Smooth muscle cell (in vitro differentiated cells): ENCODE results near the gene ENTPD5. TPM values are rescaled to one million over a fixed set of nuclear protein-coding genes. Genes with fewer than 3 reads are reported as not detected.
"Not testable (repeated sequence)": the region's sequence is repeated elsewhere in the genome, so short reads cannot be mapped to it uniquely, and the experiment has no call there.

Experiments
- DNase-seq: peaks from one replicate; lab custom pipeline; 2025; ENCODE audit not compliant: unreplicated experiment; lab: John Stamatoyannopoulos, UW
- H2AFZ ChIP-seq: fragments of 200-600 bp; sonication (generic); 2 replicates; pipeline ENCODE4 v1.6.0; 2016; ENCODE audit warnings: antibody characterized with exemption, low read depth, mild to moderate bottlenecking
- H3F3A ChIP-seq: fragments of 200-600 bp; sonication (generic); 2 replicates; pipeline ENCODE4 v1.6.0; 2017; ENCODE audit warnings: antibody characterized with exemption, low read depth
- H3K27ac ChIP-seq: fragments of 200-600 bp; sonication (generic); 2 replicates; pipeline ENCODE4 v1.5.1; 2016; ENCODE audit warnings: low read depth, mild to moderate bottlenecking
- H3K27me3 ChIP-seq: fragments of 200-600 bp; sonication (generic); 2 replicates; pipeline ENCODE4 v1.6.1; 2016; ENCODE audit warnings: low read depth, mild to moderate bottlenecking
- H3K36me3 ChIP-seq: fragments of 200-600 bp; sonication (generic); 2 replicates; pipeline ENCODE4 v1.5.1; 2016; ENCODE audit warnings: low read depth
- H3K4me1 ChIP-seq: fragments of 200-600 bp; sonication (generic); 2 replicates; pipeline ENCODE4 v1.5.1; 2016; ENCODE audit warnings: low read depth
- H3K4me2 ChIP-seq: fragments of 200-600 bp; sonication (generic); 2 replicates; pipeline ENCODE4 v1.6.0; 2016; ENCODE audit warnings: mild to moderate bottlenecking
- H3K4me3 ChIP-seq: fragments of 200-600 bp; sonication (generic); 2 replicates; pipeline ENCODE4 v1.5.1; 2016; ENCODE audit warnings: mild to moderate bottlenecking
- H3K79me2 ChIP-seq: fragments of 200-600 bp; sonication (generic); 2 replicates; pipeline ENCODE4 v1.6.0; 2016; ENCODE audit warnings: low read depth, mild to moderate bottlenecking
- H3K9ac ChIP-seq: fragments of 200-600 bp; sonication (generic); 2 replicates; pipeline ENCODE4 v1.6.0; 2016; ENCODE audit warnings: low read depth
- H3K9me3 ChIP-seq: fragments of 200-600 bp; sonication (generic); replicated peaks from 2 replicates; pipeline ENCODE4 v1.5.1; 2016; ENCODE audit warnings: low read depth
- H4K20me1 ChIP-seq: fragments of 200-600 bp; sonication (generic); 2 replicates; pipeline ENCODE4 v1.6.0; 2016; ENCODE audit warnings: low read depth
- CTCF ChIP-seq: fragments of 200-600 bp; sonication (generic); IDR thresholded peaks from 2 replicates; pipeline ENCODE4 v1.5.1; 2017; ENCODE audit warnings: borderline replicate concordance, mild to moderate bottlenecking, antibody characterized with exemption; ENCODE audit not compliant: insufficient read depth, poor library complexity, severe bottlenecking
- WGBS: methylation state at CpG from one replicate; pipeline ENCODE4 v1.1.7; 2016; ENCODE audit warnings: low lambda C conversion rate; 5-methylcytosine and 5-hydroxymethylcytosine counted together
- polyA plus RNA-seq: library from polyadenylated mRNA; unstranded; fragments of >200 nt; fragmentation: Nextera tagmentation; extraction: Ambion mirVana; gene quantifications from 2 replicates; pipeline ENCODE4 v1.2.1, GENCODE V29; 2016
- total RNA-seq: library from RNA; depleted of rRNA; stranded (reverse); fragments of >200 nt; gene quantifications from 2 replicates; pipeline ENCODE4 v1.2.3, GENCODE V29; 2014

The ENTPD5 gene
- total and polyA plus RNA-seq, 2 experiments from 2014 or later = 9.1 to 9.8 TPM

GRCh38 chr14:73991092-73991491, 28.0 kb downstream of the ENTPD5 start:
- H3K4me1 ChIP-seq = no peaks in the 10 kb centered on the region
- WGBS = 87% methylated on average over 4 of the region's 4 CpGs
- no peaks in the 10 kb centered on the region for H3K36me3 ChIP-seq
- H3K79me2 ChIP-seq = no peaks in the 10 kb centered on the region
- H3K4me2 ChIP-seq = no peak overlapping the region
- no peaks in the 10 kb centered on the region for H3K27me3 ChIP-seq
- no peak overlapping the region for H2AFZ ChIP-seq
- no peak overlapping the region for H3K27ac ChIP-seq
- no peak overlapping the region for H3K4me3 ChIP-seq
- no peak for TF ChIP-seq CTCF
- no peak overlapping the region for H3K9ac ChIP-seq
- H3K9me3 ChIP-seq = no peaks in the 10 kb centered on the region
- no peak for DNase-seq
- H3F3A ChIP-seq = no peaks in the 10 kb centered on the region
- H4K20me1 ChIP-seq = no peaks in the 10 kb centered on the region

- not testable (repeated sequence) for H3F3A ChIP-seq, H3K4me2 ChIP-seq, H3K4me1 ChIP-seq, H3K79me2 ChIP-seq, H3K4me3 ChIP-seq, H3K27ac ChIP-seq, H3K27me3 ChIP-seq, H3K9me3 ChIP-seq, H3K9ac ChIP-seq, DNase-seq, H3K36me3 ChIP-seq, H4K20me1 ChIP-seq, H2AFZ ChIP-seq
- 93% methylated on average over 7 of the region's 7 CpGs for WGBS
Observed at GRCh38 chr14:73988656-73989055, 30.4 kb downstream of the ENTPD5 start.

- Histone ChIP-seq H3K9me3 (no peaks in the 10 kb centered on the region), H3K4me2 (no peak overlapping the region), H3K4me1 (no peaks in the 10 kb centered on the region), H3K4me3 (no peak overlapping the region), H3K36me3 (no peaks in the 10 kb centered on the region), H3F3A (no peaks in the 10 kb centered on the region), H3K79me2 (no peaks in the 10 kb centered on the region), H3K27ac (no peak overlapping the region), H2AFZ (no peak overlapping the region), H3K27me3 (no peaks in the 10 kb centered on the region), H4K20me1 (no peaks in the 10 kb centered on the region), H3K9ac (no peak overlapping the region)
- no peak for DNase-seq
- no peak for TF ChIP-seq CTCF
- 93% methylated on average over 3 of the region's 3 CpGs for WGBS
Observed at GRCh38 chr14:73988065-73988464, 31.0 kb downstream of the ENTPD5 start.

GRCh38 chr14:73977896-73978295, 41.2 kb downstream of the ENTPD5 start:
- Histone ChIP-seq H3K4me2 (no peak overlapping the region), H2AFZ (no peak overlapping the region), H3K79me2 (no peaks in the 10 kb centered on the region), H3K4me1 (no peaks in the 10 kb centered on the region), H3F3A (no peaks in the 10 kb centered on the region), H4K20me1 (no peaks in the 10 kb centered on the region), H3K27me3 (no peaks in the 10 kb centered on the region), H3K4me3 (no peak overlapping the region), H3K36me3 (no peaks in the 10 kb centered on the region), H3K9ac (no peak overlapping the region), H3K27ac (no peak overlapping the region), H3K9me3 (no peaks in the 10 kb centered on the region)
- no peak for TF ChIP-seq CTCF
- DNase-seq = no peak
- 41% methylated on average over 4 of the region's 4 CpGs for WGBS
